WTC11 (cell line): Measurements from ENCODE around the gene EEFSEC. TPM values are rescaled to one million over a fixed set of nuclear protein-coding genes. Genes with fewer than 3 reads are reported as not detected.

Experiments used
- CREB1 ChIP-seq: sonication (generic); formaldehyde crosslinking; IDR thresholded peaks from 2 replicates; pipeline ENCODE4 v1.8.0; 2023; ENCODE audit warnings: mild to moderate bottlenecking, missing genetic modification reagents
- NFE2L1 ChIP-seq: sonication (generic); formaldehyde crosslinking; IDR thresholded peaks from 2 replicates; pipeline ENCODE4 v1.8.1; 2023; ENCODE audit warnings: missing genetic modification reagents
- NFYB ChIP-seq: sonication (generic); formaldehyde crosslinking; conservative IDR thresholded peaks from 2 replicates; pipeline ENCODE4 v1.8.0; 2022; ENCODE audit warnings: low read depth, missing genetic modification reagents
- NR3C1 ChIP-seq: sonication (generic); formaldehyde crosslinking; conservative IDR thresholded peaks from 2 replicates; pipeline ENCODE4 v1.8.1; 2023; ENCODE audit warnings: low read depth, mild to moderate bottlenecking, missing genetic modification reagents
- SMAD3 ChIP-seq: sonication (generic); formaldehyde crosslinking; IDR thresholded peaks from 2 replicates; pipeline ENCODE4 v1.8.0; 2022; ENCODE audit warnings: missing genetic modification reagents, mild to moderate bottlenecking, borderline replicate concordance
- ZNF219 ChIP-seq: sonication (generic); formaldehyde crosslinking; IDR thresholded peaks from 2 replicates; pipeline ENCODE4 v1.8.0; 2023; ENCODE audit warnings: missing genetic modification reagents, mild to moderate bottlenecking, borderline replicate concordance
- total RNA-seq: library from RNA; stranded (reverse); gene quantifications from 3 replicates; pipeline ENCODE4 v1.2.3, GENCODE V29; 2021

EEFSEC gene
- total RNA-seq, 1 experiment from 2014 or later = 13.7 TPM

- no peak for TF ChIP-seq CREB1
- TF ChIP-seq ZNF219 = no peak
- TF ChIP-seq NFE2L1 = no peak
- no peak for TF ChIP-seq SMAD3 (CRISPR knock-in tag)
- no peak for TF ChIP-seq NR3C1 (CRISPR knock-in tag)
- TF ChIP-seq NFYB (CRISPR knock-in tag) = no peak
These were observed 304.7 kb downstream of the EEFSEC start (continued) for GRCh38 chr3:128457937-128458336.

Other genes starting within 250 kb of the EEFSEC start
- 0.22 to 0.66 TPM (median 0.30 TPM) in 3 replicates for gene KBTBD12, start 238.2 kb upstream of the EEFSEC start, total RNA-seq
- gene SEC61A1, start 101.0 kb upstream of the EEFSEC start, total RNA-seq = 119 to 152 TPM (median 120 TPM) in 3 replicates
- 116 to 121 TPM (median 118 TPM) in 3 replicates for gene RUVBL1, start 29.7 kb upstream of the EEFSEC start, total RNA-seq